DND-41 (cell line): ENCODE data around the gene COPA.

Experiments
- ATAC-seq: fragments of 200-7000 bp; cut with Tn5 transposase; 3 replicates; pipeline ENCODE4 v1.9.1; 2021; ENCODE audit warnings: low read depth; ENCODE audit not compliant: insufficient read depth
- DNase-seq: peaks from one replicate; pipeline ENCODE4 v3.0.0-alpha.2; 2020
- H2AFZ ChIP-seq: 2 replicates; pipeline ENCODE4 v1.6.0; 2012; ENCODE audit warnings: low read depth, low read length
- H3K27ac ChIP-seq: 2 replicates; pipeline ENCODE4 v1.5.1; 2012; ENCODE audit warnings: low read length, inconsistent platforms
- H3K27me3 ChIP-seq: fragments of 200-600 bp; sonication (generic); 2 replicates; pipeline ENCODE4 v1.6.0; 2012; ENCODE audit warnings: low read length, mild to moderate bottlenecking, inconsistent platforms; ENCODE audit not compliant: insufficient read depth, poor library complexity
- H3K36me3 ChIP-seq: 2 replicates; pipeline ENCODE4 v1.5.1; 2012; ENCODE audit warnings: low read length, inconsistent platforms; ENCODE audit not compliant: insufficient read depth
- H3K4me1 ChIP-seq: 2 replicates; pipeline ENCODE4 v1.5.1; 2012; ENCODE audit warnings: mild to moderate bottlenecking, low read length; ENCODE audit not compliant: insufficient read depth
- H3K4me2 ChIP-seq: 2 replicates; pipeline ENCODE4 v1.6.0; 2012; ENCODE audit warnings: mild to moderate bottlenecking, moderate library complexity, low read length, inconsistent platforms; ENCODE audit not compliant: insufficient read depth
- H3K4me3 ChIP-seq, 2 experiments: fragments of 200-600 bp in 1 of 2; shearing (Covaris generic) in 1 of 2; 2 replicates each; pipeline ENCODE4 v1.5.1; 2012 to 2016; ENCODE audit warnings: inconsistent platforms in 2 of 2, low read length in 2 of 2, mild to moderate bottlenecking in 2 of 2, low read depth in 1 of 2, moderate library complexity in 1 of 2
- H3K79me2 ChIP-seq: 2 replicates; pipeline ENCODE4 v1.6.0; 2012; ENCODE audit warnings: low read length, inconsistent platforms; ENCODE audit not compliant: insufficient read depth
- H3K9ac ChIP-seq: 2 replicates; pipeline ENCODE4 v1.6.0; 2012; ENCODE audit warnings: low read depth, mild to moderate bottlenecking, inconsistent platforms, low read length, moderate library complexity
- H3K9me3 ChIP-seq: 2 replicates; pipeline ENCODE4 v1.5.1; 2012; ENCODE audit warnings: low read length, moderate library complexity, mild to moderate bottlenecking, inconsistent platforms; ENCODE audit not compliant: insufficient read depth, severe bottlenecking
- H4K20me1 ChIP-seq: 2 replicates; pipeline ENCODE4 v1.6.0; 2012; ENCODE audit warnings: low read length; ENCODE audit not compliant: insufficient read depth
- CTCF ChIP-seq: IDR thresholded peaks from 2 replicates; pipeline ENCODE4 v1.5.1; 2012; ENCODE audit warnings: borderline replicate concordance, low read length, moderate library complexity, mild to moderate bottlenecking; ENCODE audit not compliant: poor library complexity, severe bottlenecking; ENCODE audit errors: extremely low read depth
- EZH2 ChIP-seq: IDR thresholded peaks from 3 replicates; pipeline ENCODE4 v1.6.1; 2012; ENCODE audit warnings: borderline replicate concordance, low read depth, mild to moderate bottlenecking, moderate library complexity, low read length, inconsistent platforms; ENCODE audit not compliant: severe bottlenecking

Gene COPA

GRCh38 chr1:160373696-160374095, 30.6 kb upstream of the COPA start:
- DNase-seq: no peak
- Histone ChIP-seq H3K4me3 (no peak overlapping the region), H3K36me3 (no peaks in the 10 kb centered on the region), H2AFZ (no peak overlapping the region), H3K27ac (no peak overlapping the region), H3K4me2 (no peak overlapping the region), H4K20me1 (no peaks in the 10 kb centered on the region), H3K9me3 (no peaks in the 10 kb centered on the region), H3K4me1 (peaks cover 5% of the 10 kb centered on the region; the same call in 1 of the 2 replicates), H3K9ac (no peak overlapping the region), H3K27me3 (no peaks in the 10 kb centered on the region), H3K79me2 (no peaks in the 10 kb centered on the region)
- no peak for ATAC-seq
- TF ChIP-seq EZH2: no peak
- TF ChIP-seq CTCF: no peak

- Histone ChIP-seq H4K20me1 (no peaks in the 10 kb centered on the region), H3K4me1 (peaks cover 5% of the 10 kb centered on the region; the same call in 1 of the 2 replicates), H3K9me3 (no peaks in the 10 kb centered on the region), H3K27ac (no peak overlapping the region), H3K36me3 (no peaks in the 10 kb centered on the region), H3K4me2 (no peak overlapping the region), H3K79me2 (no peaks in the 10 kb centered on the region), H2AFZ (no peak overlapping the region), H3K9ac (no peak overlapping the region), H3K27me3 (peaks cover 4% of the 10 kb centered on the region), H3K4me3 (no peak overlapping the region)
- TF ChIP-seq CTCF: no peak
- no peak for TF ChIP-seq EZH2
- no peak for DNase-seq
- ATAC-seq: no peak
Observed at GRCh38 chr1:160371756-160372155, 28.7 kb upstream of the COPA start.

GRCh38 chr1:160371346-160371631, 28.2 kb upstream of the COPA start:
- H3K4me2 ChIP-seq: no peak overlapping the region
- no peaks in the 10 kb centered on the region for H3K36me3 ChIP-seq
- DNase-seq (no peak), ATAC-seq (no peak)
- H3K4me1 ChIP-seq: peaks cover 2% of the 10 kb centered on the region; the same call in 1 of the 2 replicates
- H3K9me3 ChIP-seq: no peaks in the 10 kb centered on the region
- no peaks in the 10 kb centered on the region for H4K20me1 ChIP-seq
- no peak overlapping the region for H2AFZ ChIP-seq
- no peak overlapping the region for H3K9ac ChIP-seq
- no peaks in the 10 kb centered on the region for H3K79me2 ChIP-seq
- TF ChIP-seq CTCF (no peak), EZH2 (no peak)
- H3K27me3 ChIP-seq: peaks cover 4% of the 10 kb centered on the region
- H3K4me3 ChIP-seq: no peak overlapping the region
- no peak overlapping the region for H3K27ac ChIP-seq
